ENCODE results near the gene WDR70. TPM values are rescaled to one million over a fixed set of nuclear protein-coding genes. Genes with fewer than 3 reads are reported as not detected.

WDR70 gene
- total RNA-seq, 1 experiment from 2014 or later = 35.0 TPM

- TF ChIP-seq ELF4 (CRISPR knock-in tag; IDR thresholded peaks at IDR 0.05; ENCODE audit: low read depth) (no peak), RORB (CRISPR knock-in tag; IDR thresholded peaks at IDR 0.05) (no peak), CREM (CRISPR knock-in tag; IDR thresholded peaks at IDR 0.05) (no peak), NFE2L1 (CRISPR knock-in tag; IDR thresholded peaks at IDR 0.05) (no peak), ZNF396 (CRISPR knock-in tag; IDR thresholded peaks at IDR 0.05; ENCODE audit: borderline replicate concordance) (no peak)
- TF ChIP-seq, protein P1, sequence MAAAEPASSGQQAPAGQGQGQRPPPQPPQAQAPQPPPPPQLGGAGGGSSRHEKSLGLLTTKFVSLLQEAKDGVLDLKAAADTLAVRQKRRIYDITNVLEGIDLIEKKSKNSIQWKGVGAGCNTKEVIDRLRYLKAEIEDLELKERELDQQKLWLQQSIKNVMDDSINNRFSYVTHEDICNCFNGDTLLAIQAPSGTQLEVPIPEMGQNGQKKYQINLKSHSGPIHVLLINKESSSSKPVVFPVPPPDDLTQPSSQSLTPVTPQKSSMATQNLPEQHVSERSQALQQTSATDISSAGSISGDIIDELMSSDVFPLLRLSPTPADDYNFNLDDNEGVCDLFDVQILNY (CRISPR knock-in tag; IDR thresholded peaks at IDR 0.05) = no peak
These were observed 393.1 kb downstream of the WDR70 start (continued) for GRCh38 chr5:37772255-37772654.

GRCh38 chr5:37773809-37774208 lies 394.7 kb downstream of the WDR70 start:
- TF ChIP-seq ZNF317 (CRISPR knock-in tag; IDR thresholded peaks at IDR 0.05; ENCODE audit: borderline replicate concordance, low read depth) (no peak), ATF2 (CRISPR knock-in tag; IDR thresholded peaks at IDR 0.05; ENCODE audit: borderline replicate concordance, low read depth) (no peak), ZBTB43 (CRISPR knock-in tag; IDR thresholded peaks at IDR 0.05) (no peak), OVOL2 (CRISPR knock-in tag; IDR thresholded peaks at IDR 0.05; ENCODE audit: borderline replicate concordance) (no peak), NR2C2 (CRISPR knock-in tag; IDR thresholded peaks at IDR 0.05) (no peak), IRF2 (CRISPR knock-in tag; IDR thresholded peaks at IDR 0.05; ENCODE audit: borderline replicate concordance, low read depth) (no peak), ZNF416 (CRISPR knock-in tag; IDR thresholded peaks at IDR 0.05) (no peak), EMX1 (CRISPR knock-in tag; IDR thresholded peaks at IDR 0.05) (no peak), GRHL2 (CRISPR knock-in tag; IDR thresholded peaks at IDR 0.05; ENCODE audit: insufficient replicate concordance, severe bottlenecking) (no peak), SMAD4 (CRISPR knock-in tag; IDR thresholded peaks at IDR 0.05) (no peak), PRDM15 (CRISPR knock-in tag; IDR thresholded peaks at IDR 0.05) (no peak), NFYB (CRISPR knock-in tag; conservative IDR thresholded peaks at IDR 0.05; ENCODE audit: low read depth) (no peak), ZNF232 (CRISPR knock-in tag; IDR thresholded peaks at IDR 0.05) (no peak), FOXP1 (CRISPR knock-in tag; IDR thresholded peaks at IDR 0.05; ENCODE audit: borderline replicate concordance) (no peak), STAT6 (CRISPR knock-in tag; conservative IDR thresholded peaks at IDR 0.05; ENCODE audit: low read depth) (no peak), ZNF396 (CRISPR knock-in tag; IDR thresholded peaks at IDR 0.05; ENCODE audit: borderline replicate concordance) (no peak), NFATC4 (CRISPR knock-in tag; IDR thresholded peaks at IDR 0.05) (no peak), JAZF1 (CRISPR knock-in tag; IDR thresholded peaks at IDR 0.05) (no peak)
- TF ChIP-seq, protein P2, sequence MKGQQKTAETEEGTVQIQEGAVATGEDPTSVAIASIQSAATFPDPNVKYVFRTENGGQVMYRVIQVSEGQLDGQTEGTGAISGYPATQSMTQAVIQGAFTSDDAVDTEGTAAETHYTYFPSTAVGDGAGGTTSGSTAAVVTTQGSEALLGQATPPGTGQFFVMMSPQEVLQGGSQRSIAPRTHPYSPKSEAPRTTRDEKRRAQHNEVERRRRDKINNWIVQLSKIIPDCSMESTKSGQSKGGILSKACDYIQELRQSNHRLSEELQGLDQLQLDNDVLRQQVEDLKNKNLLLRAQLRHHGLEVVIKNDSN (CRISPR knock-in tag; IDR thresholded peaks at IDR 0.05) = no peak
- TF ChIP-seq, protein P3, sequence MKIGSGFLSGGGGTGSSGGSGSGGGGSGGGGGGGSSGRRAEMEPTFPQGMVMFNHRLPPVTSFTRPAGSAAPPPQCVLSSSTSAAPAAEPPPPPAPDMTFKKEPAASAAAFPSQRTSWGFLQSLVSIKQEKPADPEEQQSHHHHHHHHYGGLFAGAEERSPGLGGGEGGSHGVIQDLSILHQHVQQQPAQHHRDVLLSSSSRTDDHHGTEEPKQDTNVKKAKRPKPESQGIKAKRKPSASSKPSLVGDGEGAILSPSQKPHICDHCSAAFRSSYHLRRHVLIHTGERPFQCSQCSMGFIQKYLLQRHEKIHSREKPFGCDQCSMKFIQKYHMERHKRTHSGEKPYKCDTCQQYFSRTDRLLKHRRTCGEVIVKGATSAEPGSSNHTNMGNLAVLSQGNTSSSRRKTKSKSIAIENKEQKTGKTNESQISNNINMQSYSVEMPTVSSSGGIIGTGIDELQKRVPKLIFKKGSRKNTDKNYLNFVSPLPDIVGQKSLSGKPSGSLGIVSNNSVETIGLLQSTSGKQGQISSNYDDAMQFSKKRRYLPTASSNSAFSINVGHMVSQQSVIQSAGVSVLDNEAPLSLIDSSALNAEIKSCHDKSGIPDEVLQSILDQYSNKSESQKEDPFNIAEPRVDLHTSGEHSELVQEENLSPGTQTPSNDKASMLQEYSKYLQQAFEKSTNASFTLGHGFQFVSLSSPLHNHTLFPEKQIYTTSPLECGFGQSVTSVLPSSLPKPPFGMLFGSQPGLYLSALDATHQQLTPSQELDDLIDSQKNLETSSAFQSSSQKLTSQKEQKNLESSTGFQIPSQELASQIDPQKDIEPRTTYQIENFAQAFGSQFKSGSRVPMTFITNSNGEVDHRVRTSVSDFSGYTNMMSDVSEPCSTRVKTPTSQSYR (CRISPR knock-in tag; IDR thresholded peaks at IDR 0.05) = no peak
- ChIA-PET POLR2A (no interaction called here), CTCF (no interaction called here)
- no peaks in the 10 kb centered on the region for H3K4me1 Mint-ChIP-seq
- DNase-seq (ENCODE audit: low spot score) (no peak), ATAC-seq (no peak)
- H3K27me3 Mint-ChIP-seq (ENCODE audit: low read depth) = no peaks in the 10 kb centered on the region; the same call in 1 of the 2 replicates
- peaks cover 18% of the 10 kb centered on the region for H3K9me3 Mint-ChIP-seq
- no peak overlapping the region for H3K27ac Mint-ChIP-seq
- no peak overlapping the region for H3K4me3 Mint-ChIP-seq
- peaks cover 16% of the 10 kb centered on the region for H3K36me3 Mint-ChIP-seq

All from WTC11 (cell line).